Measurements from ENCODE around the gene GFRA1. TPM values are rescaled to one million over a fixed set of nuclear protein-coding genes. Genes with fewer than 3 reads are reported as not detected.

GFRA1 gene
- polyA plus RNA-seq, 3 donors: not detected

GRCh38 chr10:116026315-116026714 lies 246.7 kb downstream of the GFRA1 start:
- no peaks in the 10 kb centered on the region for H3K36me3 ChIP-seq (replicated peaks in 1 of 2; ENCODE audit: control insufficient read depth in 1 of 2, insufficient read depth in 2 of 2, low read length in 2 of 2)
- Mint-ChIP-seq H3K4me3 (no peak overlapping the region), H3K36me3 (no peaks in the 10 kb centered on the region), H3K4me1 (no peaks in the 10 kb centered on the region), H3K9me3 (peaks cover 0 to 13% (median 2%) of the 10 kb centered on the region in 7 donors), H3K27ac (no peak overlapping the region), H3K27me3 (ENCODE audit: low read depth in 3 of 3) (no peaks in the 10 kb centered on the region)
- H3K27ac ChIP-seq (ENCODE audit: low read depth in 1 of 2, low read length in 2 of 2): no peak overlapping the region
- H3K4me2 ChIP-seq (replicated peaks; ENCODE audit: extremely low read depth, low read length, poor library complexity, severe bottlenecking): no peak overlapping the region
- H3K4me1 ChIP-seq (ENCODE audit: control insufficient read depth in 1 of 2, insufficient read depth in 2 of 2, low read length in 2 of 2): no peaks in the 10 kb centered on the region
- no peak overlapping the region for H2AFZ ChIP-seq (ENCODE audit: insufficient read depth, low read depth, low read length, poor library complexity, severe bottlenecking)
- no peak for TF ChIP-seq CTCF (IDR thresholded peaks at IDR 0.05)
- no peaks in the 10 kb centered on the region for H4K20me1 ChIP-seq (ENCODE audit: insufficient read depth, low read length)
- intact Hi-C loops (cut with micrococcal nuclease): no loop called here
- H3K79me2 ChIP-seq (ENCODE audit: insufficient read depth, low read length): no peaks in the 10 kb centered on the region
- no peak overlapping the region for H3K4me3 ChIP-seq (replicated peaks in 1 of 3; ENCODE audit: low read depth in 2 of 3, low read length in 3 of 3)
- no CpG with 5 or more reads among the region's 1 CpG for WGBS (ENCODE audit: insufficient coverage)
- no peaks in the 10 kb centered on the region for H3K27me3 ChIP-seq (ENCODE audit: control insufficient read depth in 2 of 2, insufficient read depth in 2 of 2, low read length in 2 of 2)
- no peak for DNase-seq
- H3K9me3 ChIP-seq (replicated peaks in 1 of 2; ENCODE audit: control insufficient read depth in 1 of 2, insufficient read depth in 1 of 2, low read length in 2 of 2): peaks cover 0 to 8% of the 10 kb centered on the region in 2 donors
- no peak overlapping the region for H3K9ac ChIP-seq (ENCODE audit: insufficient read depth, low read length, poor library complexity, severe bottlenecking)

- 100% methylated on average over 1 of the region's 3 CpGs for WGBS (ENCODE audit: insufficient coverage)
- intact Hi-C loops (cut with micrococcal nuclease): no loop called here
- Mint-ChIP-seq H3K27me3 (ENCODE audit: low read depth in 3 of 3) (no peaks in the 10 kb centered on the region), H3K27ac (no peak overlapping the region), H3K36me3 (no peaks in the 10 kb centered on the region), H3K4me3 (no peak overlapping the region), H3K4me1 (no peaks in the 10 kb centered on the region), H3K9me3 (peaks cover 0 to 10% (median 2%) of the 10 kb centered on the region in 7 donors)
- H3K4me1 ChIP-seq (ENCODE audit: control insufficient read depth in 1 of 2, insufficient read depth in 2 of 2, low read length in 2 of 2): no peaks in the 10 kb centered on the region
- H4K20me1 ChIP-seq (ENCODE audit: insufficient read depth, low read length): no peaks in the 10 kb centered on the region
- no peaks in the 10 kb centered on the region for H3K36me3 ChIP-seq (replicated peaks in 1 of 2; ENCODE audit: control insufficient read depth in 1 of 2, insufficient read depth in 2 of 2, low read length in 2 of 2)
- H3K27me3 ChIP-seq (ENCODE audit: control insufficient read depth in 2 of 2, insufficient read depth in 2 of 2, low read length in 2 of 2): no peaks in the 10 kb centered on the region
- no peak for DNase-seq
- no peak overlapping the region for H3K4me3 ChIP-seq (replicated peaks in 1 of 3; ENCODE audit: low read depth in 2 of 3, low read length in 3 of 3)
- no peak for TF ChIP-seq CTCF (IDR thresholded peaks at IDR 0.05)
- H3K27ac ChIP-seq (ENCODE audit: low read depth in 1 of 2, low read length in 2 of 2): no peak overlapping the region
- no peaks in the 10 kb centered on the region for H3K9me3 ChIP-seq (replicated peaks in 1 of 2; ENCODE audit: control insufficient read depth in 1 of 2, insufficient read depth in 1 of 2, low read length in 2 of 2)
- H3K79me2 ChIP-seq (ENCODE audit: insufficient read depth, low read length): no peaks in the 10 kb centered on the region
- H2AFZ ChIP-seq (ENCODE audit: insufficient read depth, low read depth, low read length, poor library complexity, severe bottlenecking): no peak overlapping the region
- no peak overlapping the region for H3K4me2 ChIP-seq (replicated peaks; ENCODE audit: extremely low read depth, low read length, poor library complexity, severe bottlenecking)
- H3K9ac ChIP-seq (ENCODE audit: insufficient read depth, low read length, poor library complexity, severe bottlenecking): no peak overlapping the region
These were observed 248.6 kb downstream of the GFRA1 start for GRCh38 chr10:116024271-116024878.

All from CD14-positive monocyte (primary cell).